HepG2 (cell line): ENCODE measurements around the gene SPTBN4. TPM values are rescaled to one million over a fixed set of nuclear protein-coding genes. Genes with fewer than 3 reads are reported as not detected.

Experiments
- AHR ChIP-seq: IDR thresholded peaks from 2 replicates; pipeline ENCODE4 v1.6.1; 2018; ENCODE audit warnings: missing genetic modification reagents, missing compliant biosample characterization
- GATA4 ChIP-seq: sonication (generic); IDR thresholded peaks from 2 replicates; pipeline ENCODE4 v1.6.1; 2016; ENCODE audit warnings: antibody characterized with exemption, low read depth, borderline replicate concordance
- NR2C2 ChIP-seq: sonication (generic); formaldehyde crosslinking; IDR thresholded peaks from 2 replicates; pipeline ENCODE4 v1.4.0; 2020; ENCODE audit warnings: missing genetic modification reagents, mild to moderate bottlenecking, moderate library complexity, borderline replicate concordance
- NR2F6 ChIP-seq, 2 experiments: IDR thresholded peaks; 2 replicates each; pipeline ENCODE4 v1.6.1; 2016; ENCODE audit warnings: antibody characterized with exemption in 1 of 2, mild to moderate bottlenecking in 1 of 2
- RAD51 ChIP-seq: fragments of 450-650 bp; IDR thresholded peaks from 2 replicates; pipeline ENCODE4 v1.6.1; 2016; ENCODE audit warnings: borderline replicate concordance
- RFX3 ChIP-seq: IDR thresholded peaks from 2 replicates; pipeline ENCODE4 v1.6.1; 2016; ENCODE audit warnings: missing biosample characterization, missing genetic modification reagents
- SP1 ChIP-seq, 2 experiments: fragments of 450-650 bp in 1 of 2; sonication (generic) in 1 of 2; formaldehyde crosslinking in 1 of 2; IDR thresholded peaks; 2 replicates each; pipeline versions ENCODE4 v1.4.0 to v1.6.1; 2016 to 2020; ENCODE audit warnings: missing genetic modification reagents in 1 of 2
- SRSF9 ChIP-seq: fragments of 200-400 bp; formaldehyde crosslinking; IDR thresholded peaks from 2 replicates; pipeline ENCODE4 v1.6.1; 2018; ENCODE audit warnings: borderline replicate concordance, mild to moderate bottlenecking, low read depth, low read length; ENCODE audit not compliant: insufficient read depth, poor library complexity, severe bottlenecking
- SRY ChIP-seq: sonication (generic); formaldehyde crosslinking; IDR thresholded peaks from 2 replicates; pipeline ENCODE4 v1.8.0; 2022; ENCODE audit warnings: mild to moderate bottlenecking, missing genetic modification reagents
- ZBTB7A ChIP-seq: sonication (generic); formaldehyde crosslinking; IDR thresholded peaks from 2 replicates; pipeline ENCODE4 v1.8.0; 2022; ENCODE audit warnings: mild to moderate bottlenecking, missing genetic modification reagents
- ZFP36 ChIP-seq: fragments of 150-350 bp; IDR thresholded peaks from 2 replicates; pipeline ENCODE4 v1.6.1; 2018; ENCODE audit warnings: borderline replicate concordance, low read length, low read depth; ENCODE audit not compliant: partially characterized antibody
- ZMAT3 ChIP-seq: sonication (generic); formaldehyde crosslinking; conservative IDR thresholded peaks from 2 replicates; pipeline ENCODE4 v1.7.0; 2021; ENCODE audit warnings: missing genetic modification reagents
- ZNF296 ChIP-seq: sonication (generic); formaldehyde crosslinking; conservative IDR thresholded peaks from 2 replicates; pipeline ENCODE4 v1.5.0; 2020; ENCODE audit warnings: mild to moderate bottlenecking, missing genetic modification reagents
- ZNF430 ChIP-seq: sonication (generic); formaldehyde crosslinking; IDR thresholded peaks from 2 replicates; pipeline ENCODE4 v1.9.0; 2021; ENCODE audit warnings: mild to moderate bottlenecking, missing genetic modification reagents
- ZNF615 ChIP-seq: sonication (generic); formaldehyde crosslinking; IDR thresholded peaks from 2 replicates; pipeline ENCODE4 v1.5.0; 2020; ENCODE audit warnings: mild to moderate bottlenecking, missing genetic modification reagents, borderline replicate concordance
- ZNF660 ChIP-seq: sonication (generic); formaldehyde crosslinking; IDR thresholded peaks from 2 replicates; pipeline ENCODE4 v1.5.1; 2020; ENCODE audit warnings: mild to moderate bottlenecking, low read depth, missing genetic modification reagents, borderline replicate concordance
- polyA plus RNA-seq, 8 experiments: library from polyadenylated mRNA; depleted of rRNA in 3 of 8; stranded (reverse) in 7 of 8; unstranded in 1 of 8; fragments of >200 nt; fragmentation: Illumina TruSeq in 4 of 8; extraction: Trizol in 4 of 8; gene quantifications; 2 replicates each; pipeline versions ENCODE4 v1.2.1 to v1.2.3, GENCODE V29; 2011 to 2016; ENCODE audit warnings: low read depth in 4 of 8, missing spikeins in 1 of 8, mixed read lengths in 1 of 8; ENCODE audit not compliant: insufficient read depth in 1 of 8
- total RNA-seq, 5 experiments: library from RNA; depleted of rRNA; stranded (reverse); fragments of >200 nt; fragmentation: Illumina TruSeq; extraction: Trizol; gene quantifications; 2 replicates each; pipeline ENCODE4 v1.2.3, GENCODE V29; 2016; ENCODE audit warnings: low read depth in 1 of 5
- TF ChIP-seq, protein P1 (sequence below): sonication (generic); formaldehyde crosslinking; conservative IDR thresholded peaks from 2 replicates; pipeline ENCODE4 v1.8.0; 2022; ENCODE audit warnings: low read depth, missing genetic modification reagents
- TF ChIP-seq, protein P2 (sequence below): sonication (generic); formaldehyde crosslinking; IDR thresholded peaks from 2 replicates; pipeline ENCODE4 v1.8.0; 2022; ENCODE audit warnings: mild to moderate bottlenecking, missing genetic modification reagents, moderate library complexity
- TF ChIP-seq, protein P3 (sequence below): sonication (generic); formaldehyde crosslinking; IDR thresholded peaks from 2 replicates; pipeline ENCODE4 v1.5.0; 2020; ENCODE audit warnings: missing genetic modification reagents, mild to moderate bottlenecking, borderline replicate concordance
- TF ChIP-seq, protein P4 (sequence below): sonication (generic); formaldehyde crosslinking; IDR thresholded peaks from 2 replicates; pipeline ENCODE4 v1.5.0; 2020; ENCODE audit warnings: mild to moderate bottlenecking, missing genetic modification reagents
- TF ChIP-seq, protein P5 (sequence below): sonication (generic); formaldehyde crosslinking; IDR thresholded peaks from 2 replicates; pipeline ENCODE4 v1.8.0; 2022; ENCODE audit warnings: missing genetic modification reagents, mild to moderate bottlenecking, borderline replicate concordance

Gene SPTBN4
- total and polyA plus RNA-seq, 2 of the 13 experiments (the other 11 are each of a cell fraction or from before 2014, with no cell fraction given): 0.11 TPM

DNA sequence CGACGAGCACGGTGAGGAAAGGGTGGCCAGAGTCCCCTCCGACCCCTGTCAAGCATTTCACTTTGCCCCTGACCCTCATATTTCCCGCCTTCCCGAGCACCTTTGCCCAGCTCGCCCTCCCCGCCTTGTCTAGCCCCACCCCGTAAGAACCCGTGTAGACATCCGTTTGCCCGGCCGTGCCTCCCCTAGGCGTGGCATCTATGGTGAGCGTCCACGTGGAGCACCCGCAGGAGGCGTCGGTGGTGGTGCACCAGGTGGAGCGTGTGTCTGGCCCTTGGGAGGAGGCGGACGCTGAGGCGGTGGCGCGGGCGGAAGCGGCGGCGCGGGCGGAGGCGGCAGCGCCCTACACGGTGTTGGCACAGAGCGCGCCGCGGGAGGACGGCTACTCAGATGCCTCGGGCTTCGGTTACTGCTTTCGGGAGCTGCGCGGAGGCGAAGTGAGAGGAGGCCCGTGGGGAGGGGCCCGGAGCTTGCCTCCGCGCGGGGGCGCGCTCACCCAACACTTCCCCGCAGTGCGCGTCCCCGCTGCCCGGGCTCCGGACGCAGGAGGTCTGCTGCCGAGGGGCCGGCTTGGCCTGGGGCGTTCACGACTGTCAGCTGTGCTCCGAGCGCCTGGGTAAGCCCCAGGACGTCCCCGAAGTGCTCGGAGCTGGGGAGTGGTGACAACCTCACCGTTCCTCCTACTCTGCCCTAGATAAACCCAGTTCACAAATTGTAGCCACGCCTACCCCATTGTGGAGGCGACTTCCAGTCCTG lies 138.6 kb downstream of the SPTBN4 start (continued):
- TF ChIP-seq, protein P1, sequence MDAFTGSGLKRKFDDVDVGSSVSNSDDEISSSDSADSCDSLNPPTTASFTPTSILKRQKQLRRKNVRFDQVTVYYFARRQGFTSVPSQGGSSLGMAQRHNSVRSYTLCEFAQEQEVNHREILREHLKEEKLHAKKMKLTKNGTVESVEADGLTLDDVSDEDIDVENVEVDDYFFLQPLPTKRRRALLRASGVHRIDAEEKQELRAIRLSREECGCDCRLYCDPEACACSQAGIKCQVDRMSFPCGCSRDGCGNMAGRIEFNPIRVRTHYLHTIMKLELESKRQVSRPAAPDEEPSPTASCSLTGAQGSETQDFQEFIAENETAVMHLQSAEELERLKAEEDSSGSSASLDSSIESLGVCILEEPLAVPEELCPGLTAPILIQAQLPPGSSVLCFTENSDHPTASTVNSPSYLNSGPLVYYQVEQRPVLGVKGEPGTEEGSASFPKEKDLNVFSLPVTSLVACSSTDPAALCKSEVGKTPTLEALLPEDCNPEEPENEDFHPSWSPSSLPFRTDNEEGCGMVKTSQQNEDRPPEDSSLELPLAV (CRISPR knock-in tag): no peak
- TF ChIP-seq GATA4 (no peak), ZNF660 (CRISPR knock-in tag) (no peak), RAD51 (no peak), RFX3 (CRISPR knock-in tag) (no peak), ZMAT3 (CRISPR knock-in tag) (0 out of 2 replicates have a peak, but pooled peaks have one; percentile 45), AHR (CRISPR knock-in tag) (no peak), NR2F6 (IDR thresholded peaks at IDR 0.05) (no peak), NR2F6 (CRISPR knock-in tag; IDR thresholded peaks at IDR 0.05) (no peak; the same call in 1 of the 2 replicates), NR2C2 (CRISPR knock-in tag) (no peak; the same call in 1 of the 2 replicates), SRY (CRISPR knock-in tag) (no peak), ZNF615 (CRISPR knock-in tag) (no peak), ZBTB7A (CRISPR knock-in tag) (no peak), ZNF296 (CRISPR knock-in tag) (no peak), SRSF9 (no peak), SP1 (IDR thresholded peaks at IDR 0.05) (no peak), SP1 (CRISPR knock-in tag; IDR thresholded peaks at IDR 0.05) (no peak), ZNF430 (CRISPR knock-in tag) (peak; percentile 41; the same call in 1 of the 2 replicates), ZFP36 (no peak)
- TF ChIP-seq, protein P2, sequence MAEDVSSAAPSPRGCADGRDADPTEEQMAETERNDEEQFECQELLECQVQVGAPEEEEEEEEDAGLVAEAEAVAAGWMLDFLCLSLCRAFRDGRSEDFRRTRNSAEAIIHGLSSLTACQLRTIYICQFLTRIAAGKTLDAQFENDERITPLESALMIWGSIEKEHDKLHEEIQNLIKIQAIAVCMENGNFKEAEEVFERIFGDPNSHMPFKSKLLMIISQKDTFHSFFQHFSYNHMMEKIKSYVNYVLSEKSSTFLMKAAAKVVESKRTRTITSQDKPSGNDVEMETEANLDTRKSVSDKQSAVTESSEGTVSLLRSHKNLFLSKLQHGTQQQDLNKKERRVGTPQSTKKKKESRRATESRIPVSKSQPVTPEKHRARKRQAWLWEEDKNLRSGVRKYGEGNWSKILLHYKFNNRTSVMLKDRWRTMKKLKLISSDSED (CRISPR knock-in tag): 0 out of 2 replicates have a peak, but pooled peaks have one; percentile 91
- TF ChIP-seq, protein P3, sequence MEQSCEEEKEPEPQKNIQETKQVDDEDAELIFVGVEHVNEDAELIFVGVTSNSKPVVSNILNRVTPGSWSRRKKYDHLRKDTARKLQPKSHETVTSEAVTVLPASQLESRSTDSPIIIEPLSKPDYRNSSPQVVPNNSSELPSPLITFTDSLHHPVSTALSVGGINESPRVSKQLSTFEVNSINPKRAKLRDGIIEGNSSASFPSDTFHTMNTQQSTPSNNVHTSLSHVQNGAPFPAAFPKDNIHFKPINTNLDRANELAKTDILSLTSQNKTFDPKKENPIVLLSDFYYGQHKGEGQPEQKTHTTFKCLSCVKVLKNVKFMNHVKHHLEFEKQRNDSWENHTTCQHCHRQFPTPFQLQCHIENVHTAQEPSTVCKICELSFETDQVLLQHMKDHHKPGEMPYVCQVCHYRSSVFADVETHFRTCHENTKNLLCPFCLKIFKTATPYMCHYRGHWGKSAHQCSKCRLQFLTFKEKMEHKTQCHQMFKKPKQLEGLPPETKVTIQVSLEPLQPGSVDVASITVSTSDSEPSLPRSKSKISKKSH (CRISPR knock-in tag): no peak
- TF ChIP-seq, protein P4, sequence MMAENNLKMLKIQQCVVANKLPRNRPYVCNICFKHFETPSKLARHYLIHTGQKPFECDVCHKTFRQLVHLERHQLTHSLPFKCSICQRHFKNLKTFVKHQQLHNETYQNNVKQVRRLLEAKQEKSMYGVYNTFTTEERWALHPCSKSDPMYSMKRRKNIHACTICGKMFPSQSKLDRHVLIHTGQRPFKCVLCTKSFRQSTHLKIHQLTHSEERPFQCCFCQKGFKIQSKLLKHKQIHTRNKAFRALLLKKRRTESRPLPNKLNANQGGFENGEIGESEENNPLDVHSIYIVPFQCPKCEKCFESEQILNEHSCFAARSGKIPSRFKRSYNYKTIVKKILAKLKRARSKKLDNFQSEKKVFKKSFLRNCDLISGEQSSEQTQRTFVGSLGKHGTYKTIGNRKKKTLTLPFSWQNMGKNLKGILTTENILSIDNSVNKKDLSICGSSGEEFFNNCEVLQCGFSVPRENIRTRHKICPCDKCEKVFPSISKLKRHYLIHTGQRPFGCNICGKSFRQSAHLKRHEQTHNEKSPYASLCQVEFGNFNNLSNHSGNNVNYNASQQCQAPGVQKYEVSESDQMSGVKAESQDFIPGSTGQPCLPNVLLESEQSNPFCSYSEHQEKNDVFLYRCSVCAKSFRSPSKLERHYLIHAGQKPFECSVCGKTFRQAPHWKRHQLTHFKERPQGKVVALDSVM (CRISPR knock-in tag): no peak
- TF ChIP-seq, protein P5, sequence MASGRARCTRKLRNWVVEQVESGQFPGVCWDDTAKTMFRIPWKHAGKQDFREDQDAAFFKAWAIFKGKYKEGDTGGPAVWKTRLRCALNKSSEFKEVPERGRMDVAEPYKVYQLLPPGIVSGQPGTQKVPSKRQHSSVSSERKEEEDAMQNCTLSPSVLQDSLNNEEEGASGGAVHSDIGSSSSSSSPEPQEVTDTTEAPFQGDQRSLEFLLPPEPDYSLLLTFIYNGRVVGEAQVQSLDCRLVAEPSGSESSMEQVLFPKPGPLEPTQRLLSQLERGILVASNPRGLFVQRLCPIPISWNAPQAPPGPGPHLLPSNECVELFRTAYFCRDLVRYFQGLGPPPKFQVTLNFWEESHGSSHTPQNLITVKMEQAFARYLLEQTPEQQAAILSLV (CRISPR knock-in tag): 0 out of 2 replicates have a peak, but pooled peaks have one; percentile 12
